Glomerular endothelial cell (primary cell): Measurements from ENCODE around the gene NEK11. TPM values are rescaled to one million over a fixed set of nuclear protein-coding genes. Genes with fewer than 3 reads are reported as not detected.
"Not testable (repeated sequence)": the region's sequence is repeated elsewhere in the genome, so short reads cannot be mapped to it uniquely, and the experiment has no call there.

ENCODE experiments used
- DNase-seq: peaks from one replicate; pipeline ENCODE4 v3.0.0-alpha.2; 2011; ENCODE audit warnings: low read depth, low spot score; ENCODE audit errors: extremely low read depth
- total RNA-seq: library from RNA; depleted of rRNA; stranded (reverse); fragments of >200 nt; gene quantifications from 2 replicates; pipeline ENCODE4 v1.2.3, GENCODE V29; 2015

Gene NEK11
- total RNA-seq, 1 donor from 2014 or later, result 6.7 TPM

- DNase-seq, result no peak
Measured at GRCh38 chr3:131284302-131284701, 257.6 kb downstream of the NEK11 start.

- DNase-seq, result no peak
Measured at GRCh38 chr3:131285456-131285855, 258.8 kb downstream of the NEK11 start.

GRCh38 chr3:131299836-131300235, 273.2 kb downstream of the NEK11 start:
- no peak for DNase-seq

- DNase-seq, result no peak
Measured at GRCh38 chr3:131303848-131304247, 277.2 kb downstream of the NEK11 start.

- no peak for DNase-seq
Measured at GRCh38 chr3:131304890-131305289, 278.2 kb downstream of the NEK11 start.

GRCh38 chr3:131306242-131306641, 279.6 kb downstream of the NEK11 start:
- no peak for DNase-seq

GRCh38 chr3:131314318-131314717, 287.6 kb downstream of the NEK11 start:
- DNase-seq, result no peak

GRCh38 chr3:131315162-131315561, 288.5 kb downstream of the NEK11 start:
- DNase-seq, result no peak

- DNase-seq, result no peak
Measured at GRCh38 chr3:131317667-131318066, 291.0 kb downstream of the NEK11 start.

- DNase-seq, result no peak
Measured at GRCh38 chr3:131323014-131323413, 296.3 kb downstream of the NEK11 start.

- no peak for DNase-seq
Measured at GRCh38 chr3:131323792-131324191, 297.1 kb downstream of the NEK11 start.

- DNase-seq, result no peak
Measured at GRCh38 chr3:131324923-131325322, 298.2 kb downstream of the NEK11 start.

- DNase-seq, result no peak
Measured at GRCh38 chr3:131326307-131326706, 299.6 kb downstream of the NEK11 start.

GRCh38 chr3:131328721-131329120, 302.0 kb downstream of the NEK11 start:
- no peak for DNase-seq

- no peak for DNase-seq
Measured at GRCh38 chr3:131329774-131330173, 303.1 kb downstream of the NEK11 start.

- not testable (repeated sequence) for DNase-seq
Measured at GRCh38 chr3:131331456-131332085, 304.9 kb downstream of the NEK11 start.

GRCh38 chr3:131338948-131339640, 312.4 kb downstream of the NEK11 start:
- no peak for DNase-seq

- no peak for DNase-seq
Measured at GRCh38 chr3:131341761-131342160, 315.1 kb downstream of the NEK11 start.

GRCh38 chr3:131348911-131349310, 322.2 kb downstream of the NEK11 start:
- no peak for DNase-seq

GRCh38 chr3:131349454-131349853, 322.8 kb downstream of the NEK11 start:
- DNase-seq, result no peak

GRCh38 chr3:131349946-131350347, 323.3 kb downstream of the NEK11 start:
- no peak for DNase-seq

- DNase-seq, result no peak
Measured at GRCh38 chr3:131350506-131350905, 323.8 kb downstream of the NEK11 start.
